ENCODE measurements around the gene PWWP2B. TPM values are rescaled to one million over a fixed set of nuclear protein-coding genes. Genes with fewer than 3 reads are reported as not detected.

Gene PWWP2B
- total RNA-seq, 1 experiment from 2014 or later = 12.2 TPM

GRCh38 chr10:132449051-132449810, 52.2 kb downstream of the PWWP2B start:
- H3K27me3 Mint-ChIP-seq (ENCODE audit: low read depth) = no peaks in the 10 kb centered on the region
- peaks cover 32% of the 10 kb centered on the region for H3K4me1 Mint-ChIP-seq
- CTCF ChIA-PET = no interaction called here

DNA sequence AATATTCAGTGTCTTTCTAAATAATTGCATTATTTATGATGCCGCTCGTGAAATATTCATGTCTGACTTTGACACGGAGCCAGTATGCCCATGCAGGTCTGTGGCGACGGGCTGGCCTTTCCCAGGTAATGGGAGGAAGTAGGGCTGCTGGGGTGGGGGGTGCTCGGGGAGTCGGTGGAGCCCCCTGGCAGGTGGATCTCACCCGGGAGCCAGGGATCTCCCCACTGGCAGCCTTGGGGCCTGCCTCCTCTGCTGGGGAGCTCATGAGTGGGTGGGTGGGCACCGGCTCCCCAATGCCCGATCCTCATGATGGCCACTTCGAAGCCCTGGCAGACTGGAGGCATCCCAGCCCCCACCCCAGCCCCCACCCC, 52.8 kb downstream of the PWWP2B start:
- no peak overlapping the region for H3K27ac Mint-ChIP-seq
- H3K4me3 Mint-ChIP-seq = no peak overlapping the region
- no peak for DNase-seq (ENCODE audit: low spot score)
- no peak for ATAC-seq
- no peaks in the 10 kb centered on the region for H3K27me3 Mint-ChIP-seq (ENCODE audit: low read depth)
- H3K9me3 Mint-ChIP-seq = no peaks in the 10 kb centered on the region
- ChIA-PET CTCF (no interaction called here), POLR2A (interaction anchor here (2.0 kb wide), 1 partner anchor 31 kb away, joined by 6 read pairs; no protein-coding TSS in a partner anchor)
- peaks cover 30% of the 10 kb centered on the region for H3K4me1 Mint-ChIP-seq
- TF ChIP-seq PRDM15 (CRISPR knock-in tag; IDR thresholded peaks at IDR 0.05) (no peak), TEAD1 (CRISPR knock-in tag; IDR thresholded peaks at IDR 0.05) (no peak), CBFB (CRISPR knock-in tag; IDR thresholded peaks at IDR 0.05; ENCODE audit: low read depth) (no peak), NR3C1 (CRISPR knock-in tag; conservative IDR thresholded peaks at IDR 0.05; ENCODE audit: low read depth) (no peak), TCF7 (CRISPR knock-in tag; IDR thresholded peaks at IDR 0.05; ENCODE audit: low read depth) (no peak), AFF4 (CRISPR knock-in tag; IDR thresholded peaks at IDR 0.05; ENCODE audit: borderline replicate concordance) (no peak), ETV6 (CRISPR knock-in tag; IDR thresholded peaks at IDR 0.05) (no peak), SMAD4 (CRISPR knock-in tag; IDR thresholded peaks at IDR 0.05) (no peak), ZNF121 (CRISPR knock-in tag; IDR thresholded peaks at IDR 0.05) (no peak), PREB (CRISPR knock-in tag; IDR thresholded peaks at IDR 0.05; ENCODE audit: borderline replicate concordance) (no peak)
- TF ChIP-seq, protein P1, sequence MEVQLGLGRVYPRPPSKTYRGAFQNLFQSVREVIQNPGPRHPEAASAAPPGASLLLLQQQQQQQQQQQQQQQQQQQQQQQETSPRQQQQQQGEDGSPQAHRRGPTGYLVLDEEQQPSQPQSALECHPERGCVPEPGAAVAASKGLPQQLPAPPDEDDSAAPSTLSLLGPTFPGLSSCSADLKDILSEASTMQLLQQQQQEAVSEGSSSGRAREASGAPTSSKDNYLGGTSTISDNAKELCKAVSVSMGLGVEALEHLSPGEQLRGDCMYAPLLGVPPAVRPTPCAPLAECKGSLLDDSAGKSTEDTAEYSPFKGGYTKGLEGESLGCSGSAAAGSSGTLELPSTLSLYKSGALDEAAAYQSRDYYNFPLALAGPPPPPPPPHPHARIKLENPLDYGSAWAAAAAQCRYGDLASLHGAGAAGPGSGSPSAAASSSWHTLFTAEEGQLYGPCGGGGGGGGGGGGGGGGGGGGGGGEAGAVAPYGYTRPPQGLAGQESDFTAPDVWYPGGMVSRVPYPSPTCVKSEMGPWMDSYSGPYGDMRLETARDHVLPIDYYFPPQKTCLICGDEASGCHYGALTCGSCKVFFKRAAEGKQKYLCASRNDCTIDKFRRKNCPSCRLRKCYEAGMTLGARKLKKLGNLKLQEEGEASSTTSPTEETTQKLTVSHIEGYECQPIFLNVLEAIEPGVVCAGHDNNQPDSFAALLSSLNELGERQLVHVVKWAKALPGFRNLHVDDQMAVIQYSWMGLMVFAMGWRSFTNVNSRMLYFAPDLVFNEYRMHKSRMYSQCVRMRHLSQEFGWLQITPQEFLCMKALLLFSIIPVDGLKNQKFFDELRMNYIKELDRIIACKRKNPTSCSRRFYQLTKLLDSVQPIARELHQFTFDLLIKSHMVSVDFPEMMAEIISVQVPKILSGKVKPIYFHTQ (CRISPR knock-in tag; IDR thresholded peaks at IDR 0.05) = no peak
- H3K36me3 Mint-ChIP-seq = no peaks in the 10 kb centered on the region

More at GRCh38 chr10:132449051-132449810, 52.2 kb downstream of the PWWP2B start:
- no peaks in the 10 kb centered on the region for H3K9me3 Mint-ChIP-seq
- H3K4me3 Mint-ChIP-seq = no peak overlapping the region
- TF ChIP-seq, protein P2, sequence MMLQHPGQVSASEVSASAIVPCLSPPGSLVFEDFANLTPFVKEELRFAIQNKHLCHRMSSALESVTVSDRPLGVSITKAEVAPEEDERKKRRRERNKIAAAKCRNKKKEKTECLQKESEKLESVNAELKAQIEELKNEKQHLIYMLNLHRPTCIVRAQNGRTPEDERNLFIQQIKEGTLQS (CRISPR knock-in tag; conservative IDR thresholded peaks at IDR 0.05) = no peak
- no peak for TF ChIP-seq PREB (CRISPR knock-in tag; IDR thresholded peaks at IDR 0.05; ENCODE audit: borderline replicate concordance)
- TF ChIP-seq NFATC4 (CRISPR knock-in tag; IDR thresholded peaks at IDR 0.05) = no peak
- no peaks in the 10 kb centered on the region for H3K36me3 Mint-ChIP-seq
- no peak overlapping the region for H3K27ac Mint-ChIP-seq
- POLR2A ChIA-PET = interaction anchor here (2.0 kb wide), 1 partner anchor 30 kb away, joined by 6 read pairs; no protein-coding TSS in a partner anchor
- ATAC-seq = peak; percentile 18
- peak; percentile 76 for DNase-seq (ENCODE audit: low spot score)

Measured in WTC11 (cell line).